Hematopoietic multipotent progenitor cell treated with erythropoietin and hydrocortisone succinate and interleukin-3 and kit ligand, for 8 days (in vitro differentiated cells): ENCODE data around the gene AP1S3.

ENCODE experiments used
- DNase-seq: peaks from one replicate; pipeline ENCODE4 v3.0.0-alpha.2; 2015

AP1S3 gene

DNA sequence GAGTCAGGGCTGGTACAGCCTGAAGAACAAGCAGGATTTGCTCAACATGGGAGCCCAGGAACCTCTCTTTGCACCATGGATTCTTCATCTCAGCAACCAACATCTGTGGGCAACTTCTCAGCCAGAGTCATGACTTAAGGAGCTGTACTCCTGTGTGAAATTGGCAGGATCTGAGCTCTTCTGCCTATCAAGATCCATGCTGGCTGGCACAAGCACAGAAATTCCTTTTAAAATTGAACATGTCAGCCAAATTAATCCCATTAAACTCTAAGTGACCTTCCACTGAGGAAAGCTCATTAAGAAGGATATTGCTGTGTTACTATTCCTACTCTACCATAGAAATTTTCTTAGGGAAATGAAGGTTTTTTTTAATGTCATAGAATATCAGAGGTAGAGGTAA is 124.7 kb downstream of the AP1S3 start:
- no peak for DNase-seq

DNA sequence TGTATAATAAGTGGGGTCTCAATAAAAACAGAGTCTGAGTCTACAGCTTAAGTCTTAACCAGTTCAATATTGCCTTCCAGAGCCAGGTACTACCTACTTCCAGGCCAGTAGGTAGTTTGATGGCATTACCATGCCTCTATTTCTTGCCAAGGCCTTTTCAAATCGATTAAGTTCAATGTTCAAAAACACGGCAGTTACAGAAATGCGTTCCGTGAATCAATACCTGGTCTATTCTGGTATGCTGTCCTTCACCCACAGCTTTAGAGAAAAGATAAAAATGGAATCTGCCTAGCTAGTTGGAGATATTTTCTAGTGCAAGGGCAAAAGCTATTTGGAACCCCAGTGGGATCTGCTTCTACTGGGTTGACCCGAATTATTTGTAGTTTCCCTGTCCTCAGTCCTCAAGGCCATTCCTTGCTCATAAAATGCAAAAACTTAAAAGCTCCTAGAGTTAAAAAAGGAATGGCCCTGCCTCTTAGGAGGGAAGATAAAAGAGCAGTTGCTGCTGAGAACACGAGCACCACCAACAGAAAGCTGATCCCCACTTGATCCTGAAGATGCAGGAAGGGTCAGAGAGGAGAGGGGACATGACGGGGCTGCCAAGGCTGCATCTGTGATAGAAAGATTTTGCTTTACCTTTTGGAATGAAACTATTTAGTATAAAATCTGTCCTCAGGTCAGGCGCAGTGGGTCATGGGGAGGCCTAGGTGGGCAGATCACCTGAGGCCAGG is 125.6 kb downstream of the AP1S3 start:
- no peak for DNase-seq
